HG02852 (cell line): ENCODE data around the gene CDK6.
A peak's percentile ranks its signal among the peaks of the same experiment; 100 is the strongest.
"Not testable (repeated sequence)": the region's sequence is repeated elsewhere in the genome, so short reads cannot be mapped to it uniquely, and the experiment has no call there.

Source experiments
- ATAC-seq: cut with Tn5 transposase; IDR thresholded peaks from one replicate; pipeline ENCODE4 v1.9.1; 2021; ENCODE audit warnings: mild to moderate bottlenecking, moderate library complexity; ENCODE audit not compliant: unreplicated experiment

The CDK6 gene

DNA sequence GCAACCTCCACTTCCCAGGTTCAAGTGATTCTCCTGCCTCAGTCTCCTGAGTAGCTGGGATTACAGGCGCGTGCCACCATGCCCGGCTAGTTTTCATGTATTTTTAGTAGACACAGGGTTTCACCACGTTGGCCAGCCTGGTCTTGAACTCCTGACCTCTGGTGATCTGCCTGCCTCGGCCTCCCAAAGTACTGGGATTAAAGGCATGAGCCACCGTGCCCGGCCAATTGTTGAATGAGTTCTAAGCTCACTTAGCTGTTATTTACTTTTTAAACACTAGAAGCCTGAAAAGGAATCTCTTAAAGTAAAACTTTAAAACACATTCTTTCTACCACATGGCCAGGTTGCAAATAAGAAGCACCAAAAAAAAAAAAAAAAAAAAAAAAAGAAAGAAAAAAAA is 231.9 kb downstream of the CDK6 start:
- not testable (repeated sequence) for ATAC-seq

DNA sequence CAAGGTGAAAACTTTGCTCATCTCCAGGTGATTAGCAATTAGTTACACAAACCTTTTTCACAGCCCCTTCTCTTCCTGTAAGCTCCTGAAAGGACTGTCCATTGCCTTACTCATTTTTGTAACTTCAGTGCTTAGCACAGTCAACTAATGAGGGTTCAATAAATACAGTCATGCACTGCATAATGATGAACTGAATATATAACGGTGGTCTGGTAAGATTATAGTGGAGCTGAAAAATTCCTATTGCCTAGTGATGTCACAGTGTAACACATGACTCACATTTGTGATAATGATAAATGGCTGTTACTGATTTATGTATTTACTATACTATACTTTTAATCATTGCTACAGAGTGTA is 233.3 kb downstream of the CDK6 start:
- ATAC-seq: no peak

DNA sequence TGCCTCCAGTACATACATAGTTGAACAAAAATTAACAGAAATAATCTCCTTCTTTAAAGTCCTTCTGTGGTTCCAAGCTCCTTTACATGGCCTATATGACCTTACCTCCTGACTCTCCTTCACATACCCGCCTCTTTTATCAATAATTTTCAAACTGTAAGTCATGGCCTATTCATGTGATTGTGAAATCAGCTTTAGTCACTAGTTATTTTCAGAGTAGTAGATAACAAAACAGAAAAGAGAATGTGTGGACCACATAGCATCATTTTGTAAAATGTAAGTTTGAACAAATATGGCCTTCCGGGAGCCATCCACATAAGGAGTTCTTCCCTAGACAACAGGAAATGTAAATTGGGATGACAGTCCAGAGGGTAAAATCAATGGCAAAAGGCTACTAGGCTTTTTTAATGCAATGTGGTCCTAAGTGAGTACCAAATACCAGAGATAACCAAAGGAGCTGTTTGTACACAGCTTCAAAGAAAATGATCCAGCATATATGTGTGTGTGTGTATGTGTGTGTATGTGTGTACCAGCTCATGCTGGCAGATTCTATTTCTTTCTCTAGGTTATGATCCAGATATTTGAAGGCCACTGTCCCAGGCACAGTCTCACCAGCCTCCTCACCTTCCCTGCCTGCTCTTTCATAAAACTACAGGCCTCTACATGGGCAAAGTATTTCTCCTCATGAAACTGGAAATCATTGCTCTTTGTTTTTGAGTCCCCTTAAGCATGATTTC is 233.9 kb downstream of the CDK6 start:
- ATAC-seq: no peak

DNA sequence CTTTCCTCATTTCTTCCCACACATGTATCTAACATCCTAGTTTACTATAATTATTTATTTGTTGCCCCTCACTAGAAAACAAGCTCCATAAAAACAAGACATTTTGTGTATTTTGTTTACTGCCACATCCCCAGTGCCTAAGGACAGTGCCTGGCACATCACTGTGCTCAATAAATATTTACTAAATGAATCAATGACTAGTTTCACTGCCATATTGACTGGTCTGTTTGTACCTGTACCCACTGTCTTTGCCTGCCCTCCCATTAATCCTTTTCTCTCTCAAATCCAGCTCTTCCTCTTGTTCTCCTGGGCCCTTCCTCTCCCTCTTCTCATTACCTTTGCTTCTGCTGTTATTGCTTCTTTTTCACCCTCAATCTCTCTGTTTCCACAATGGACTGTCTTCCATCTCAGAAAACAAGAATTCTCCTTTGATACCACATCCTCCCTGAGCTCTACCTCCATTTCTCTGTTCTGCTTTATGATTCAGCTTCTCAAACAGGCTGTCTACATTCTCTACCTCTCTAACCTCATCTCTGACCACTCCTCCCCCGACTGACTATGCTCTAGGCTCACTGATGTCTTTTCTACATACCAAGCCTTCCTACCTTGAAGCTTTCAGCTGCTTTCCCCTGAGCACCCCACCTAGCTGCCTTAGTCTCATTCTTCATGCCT is 237.9 kb downstream of the CDK6 start:
- ATAC-seq: peak; percentile 83

DNA sequence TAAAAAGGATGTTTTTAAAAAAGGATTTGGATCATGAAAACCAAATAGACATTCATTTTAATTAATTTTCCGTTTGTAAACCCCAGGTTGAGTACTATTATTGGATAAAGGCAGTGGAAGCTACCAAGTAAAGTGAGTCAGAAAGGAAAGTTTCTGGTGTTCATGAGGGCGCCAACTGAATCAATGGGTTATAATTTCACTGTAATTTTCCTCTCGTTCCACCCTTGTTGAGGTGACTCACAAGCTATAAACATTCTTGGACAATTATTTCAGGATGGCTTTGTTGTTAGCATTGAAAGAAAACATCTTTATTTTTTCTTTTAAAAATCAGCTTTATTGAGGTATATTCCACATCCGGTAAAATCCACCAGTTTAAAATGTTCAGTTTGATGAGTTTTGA is 241.1 kb downstream of the CDK6 start:
- ATAC-seq: no peak

DNA sequence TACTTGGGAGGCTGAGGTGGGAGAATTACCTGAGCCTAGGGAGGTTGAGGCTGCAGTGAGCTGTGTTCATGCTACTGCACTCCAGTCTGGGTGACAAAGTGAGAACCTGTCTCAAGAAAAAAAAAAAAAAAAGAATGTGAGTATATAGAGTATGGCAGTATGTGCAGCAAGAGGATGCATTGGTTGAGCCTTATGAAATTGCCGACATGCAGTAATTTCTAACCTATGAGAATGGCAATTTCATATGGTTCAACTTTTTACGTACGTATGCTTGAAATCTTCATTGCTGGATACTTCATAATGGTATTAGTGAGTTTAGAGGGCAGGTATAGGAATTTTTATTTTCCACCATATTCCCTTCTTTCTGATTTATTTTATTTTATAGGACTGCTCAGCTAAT is 241.6 kb downstream of the CDK6 start:
- ATAC-seq: no peak

DNA sequence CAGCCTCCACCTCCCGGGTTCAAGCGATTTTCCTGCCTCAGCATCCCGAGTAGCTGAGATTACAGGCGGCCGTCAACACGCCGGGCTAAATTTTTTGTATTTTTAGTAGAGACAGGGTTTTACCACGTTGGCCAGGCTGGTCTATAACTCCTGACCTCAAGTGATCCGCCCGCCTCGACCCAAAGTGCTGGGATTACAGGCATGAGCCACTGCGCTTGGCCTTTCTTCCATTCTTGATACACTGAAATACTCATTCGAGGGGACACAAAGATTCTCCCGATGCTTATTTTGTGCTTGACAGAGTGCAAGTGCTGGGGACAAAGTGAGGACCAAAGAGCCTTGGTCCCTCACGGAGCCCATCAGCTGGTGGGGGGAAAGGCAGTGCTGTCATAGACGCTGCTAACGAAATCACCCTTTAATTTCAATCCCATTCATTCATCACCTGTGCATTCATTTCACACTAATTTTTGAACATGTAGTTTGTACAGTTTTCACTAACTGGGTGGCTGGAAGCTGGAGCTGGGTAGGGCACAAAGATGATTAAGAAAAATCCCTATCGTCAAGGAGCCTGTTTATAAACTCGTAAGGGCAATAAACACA is 245.6 kb downstream of the CDK6 start:
- ATAC-seq: no peak

DNA sequence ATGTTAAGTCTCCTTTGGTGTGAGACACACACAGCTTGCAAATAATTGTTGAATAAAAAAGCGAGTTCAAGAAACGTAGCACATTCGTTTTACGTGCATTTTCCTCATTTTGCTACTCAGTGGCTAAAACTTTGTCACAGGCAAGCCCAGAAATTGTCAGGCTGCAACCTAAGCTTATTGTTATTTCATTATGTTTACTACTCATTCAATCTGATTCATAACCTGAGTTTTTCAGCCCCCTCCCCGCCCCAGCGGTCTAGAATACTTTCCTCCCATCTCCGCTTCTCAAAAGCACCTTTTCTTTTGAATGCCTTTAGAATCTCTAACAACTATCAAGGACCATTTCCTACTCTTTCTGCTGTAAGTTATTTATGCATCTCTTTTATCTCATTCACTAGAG is 247.3 kb downstream of the CDK6 start:
- no peak for ATAC-seq

DNA sequence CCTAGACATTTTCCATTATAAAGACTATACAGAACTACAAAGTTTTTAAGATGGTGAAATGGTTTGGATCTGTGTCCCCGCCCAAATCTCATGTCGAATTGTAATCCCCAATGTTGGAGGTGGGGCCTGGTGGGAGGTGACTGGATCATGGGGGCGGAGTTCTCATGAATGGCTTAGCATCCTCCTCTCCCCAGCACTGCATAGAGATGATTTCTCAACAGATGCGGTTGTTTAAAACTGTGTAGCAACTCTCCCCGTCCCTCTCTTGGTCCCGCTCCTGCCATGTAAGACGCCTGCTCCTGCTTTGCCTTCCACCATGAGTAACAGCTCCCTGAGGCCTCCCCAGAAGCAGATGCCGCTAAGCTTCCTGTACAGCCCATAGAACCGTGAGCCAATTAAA is 247.8 kb downstream of the CDK6 start:
- ATAC-seq: no peak

DNA sequence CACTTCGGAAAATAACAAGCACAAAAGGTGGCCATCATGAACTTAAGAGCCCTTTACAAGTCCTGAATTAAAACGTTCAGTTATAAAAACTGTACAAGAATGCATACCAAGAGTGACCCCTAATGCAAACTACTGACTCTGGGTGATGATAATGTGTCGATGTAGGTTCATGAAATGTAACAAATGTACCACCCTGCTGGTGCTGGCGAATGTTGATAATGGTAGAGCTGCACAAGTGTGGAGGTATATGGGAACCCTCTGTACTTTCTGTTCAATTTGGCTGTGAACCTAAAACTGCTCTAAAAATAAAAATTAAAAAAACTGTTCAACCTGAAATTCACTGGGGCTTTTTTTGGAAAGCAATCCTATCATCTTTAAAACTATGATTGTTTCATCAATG is 249.5 kb downstream of the CDK6 start:
- no peak for ATAC-seq

DNA sequence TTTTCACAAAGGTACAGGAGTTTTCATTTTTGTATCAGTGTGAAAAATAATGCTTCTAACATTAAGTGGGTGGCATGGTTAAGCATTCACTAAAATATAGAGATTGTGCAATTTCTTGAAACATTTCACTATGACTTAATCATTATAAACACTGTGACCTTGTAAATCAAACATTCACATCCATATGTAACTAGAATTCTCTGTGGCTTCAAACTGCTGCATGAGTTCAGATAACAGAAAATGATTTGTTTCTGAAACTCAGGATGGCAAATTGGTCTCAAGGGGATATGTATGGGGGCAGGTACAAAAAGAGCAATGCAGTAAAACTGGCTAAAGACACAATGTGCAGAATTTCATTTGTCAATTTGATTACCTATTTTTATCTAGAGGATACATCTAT is 250.0 kb downstream of the CDK6 start:
- no peak for ATAC-seq

DNA sequence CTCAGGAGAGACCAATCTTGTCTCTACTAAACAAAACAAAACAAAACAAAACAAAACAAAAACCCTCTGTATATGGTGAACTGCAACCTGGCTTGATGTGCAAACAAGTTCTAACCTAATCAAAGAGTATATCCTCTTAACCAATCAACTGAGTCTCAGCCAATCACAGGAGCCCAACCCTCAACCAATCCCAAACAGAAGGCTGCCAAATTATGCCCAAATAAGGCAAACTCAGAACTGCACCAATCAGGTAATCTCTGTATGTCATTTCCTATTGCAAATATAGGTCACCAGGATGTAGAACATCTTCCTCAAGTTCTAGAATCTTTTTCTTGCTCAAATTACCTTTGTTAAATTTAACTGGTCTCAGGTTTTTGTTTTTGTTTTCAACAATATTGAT is 251.4 kb downstream of the CDK6 start:
- no peak for ATAC-seq

DNA sequence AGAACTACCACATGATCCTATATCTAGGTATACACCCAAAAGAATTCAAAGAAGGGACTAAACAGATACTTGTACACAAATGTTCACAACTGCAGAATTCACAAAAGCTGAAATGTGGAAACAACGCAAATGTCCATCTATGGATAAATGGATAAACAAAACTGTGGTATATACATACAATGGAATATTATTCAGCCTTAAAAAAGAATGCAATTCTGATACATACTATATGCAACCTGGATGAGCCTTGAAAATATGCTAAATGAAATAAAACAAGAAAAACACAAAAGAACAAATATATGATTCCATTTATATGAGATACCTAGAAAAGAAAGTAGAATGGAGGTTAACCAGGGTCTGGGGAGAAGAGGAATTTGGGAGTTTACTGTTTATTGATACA is 253.4 kb downstream of the CDK6 start:
- ATAC-seq: no peak

DNA sequence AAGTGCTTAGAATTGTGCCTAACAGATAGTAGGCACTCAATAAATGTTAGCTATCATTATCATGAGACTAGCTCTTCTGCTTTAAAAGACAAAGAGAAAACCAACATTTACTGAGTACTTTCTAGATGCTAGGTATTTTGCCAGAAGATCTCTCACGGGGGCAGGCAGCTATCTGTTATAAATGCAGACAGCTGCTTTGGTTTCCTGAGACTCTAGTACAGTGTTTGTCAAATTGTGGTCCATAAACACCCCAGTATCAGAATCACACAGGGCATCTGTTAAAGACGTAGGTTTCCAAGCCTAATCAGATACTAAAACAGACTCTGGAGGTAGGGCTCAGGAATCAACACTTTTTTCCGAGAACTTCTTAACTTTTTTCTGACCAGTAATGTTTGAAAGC is 260.1 kb downstream of the CDK6 start:
- no peak for ATAC-seq

DNA sequence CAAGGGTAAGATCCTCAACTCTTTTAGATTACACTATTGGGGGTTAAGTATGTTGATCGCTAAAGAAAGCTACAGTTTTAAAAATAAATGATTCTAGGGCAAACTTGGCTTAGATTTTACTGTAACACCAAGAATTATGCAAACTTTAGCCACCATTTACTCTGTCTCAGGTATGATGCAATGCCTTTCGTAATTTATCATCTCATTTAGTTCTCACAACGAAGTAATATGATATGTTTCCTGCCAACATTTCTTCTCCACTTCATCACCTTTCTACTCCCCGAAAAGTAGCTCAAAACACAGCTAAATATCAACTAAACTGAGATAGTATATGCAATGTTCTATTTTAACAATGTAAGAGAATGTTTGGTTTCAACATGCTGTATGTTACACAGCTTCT is 267.2 kb downstream of the CDK6 start:
- ATAC-seq: no peak

DNA sequence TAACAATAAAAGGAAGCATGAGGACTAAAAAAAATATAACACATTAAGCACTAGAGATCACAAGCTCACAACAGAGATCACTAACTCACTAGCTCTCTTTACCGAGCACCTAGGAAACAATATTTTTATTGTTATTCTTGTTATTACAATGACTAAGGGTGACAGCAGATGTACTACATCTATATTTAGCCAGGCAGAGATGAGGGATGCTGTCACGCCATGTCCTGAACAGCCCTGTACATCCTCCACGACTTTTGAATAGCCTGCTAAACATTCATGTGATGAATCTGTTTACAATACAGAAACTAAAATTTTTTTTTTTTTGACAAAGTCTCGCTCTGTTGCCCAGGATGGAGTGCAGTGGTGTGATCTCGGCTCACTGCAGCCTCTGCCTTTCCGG is 268.9 kb downstream of the CDK6 start:
- ATAC-seq: no peak

DNA sequence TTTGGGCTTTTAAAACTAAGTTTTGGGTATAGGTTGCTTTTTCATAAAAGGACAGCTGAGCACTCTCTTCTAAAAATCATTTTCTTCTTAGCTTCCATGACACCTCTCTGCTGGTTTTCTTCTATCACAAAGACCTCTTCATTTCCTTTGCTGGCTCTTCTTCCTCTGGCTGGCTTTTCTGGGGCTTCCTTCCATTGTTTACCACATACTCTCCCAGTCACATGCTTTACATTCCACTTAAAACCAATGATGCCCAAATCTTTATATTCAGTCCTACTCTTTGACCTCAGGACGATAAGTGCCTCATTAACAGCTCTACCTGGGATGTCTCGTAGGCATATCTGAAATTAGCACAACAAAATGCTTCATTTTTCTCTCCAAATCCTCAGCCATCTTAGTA is 273.0 kb downstream of the CDK6 start:
- no peak for ATAC-seq

DNA sequence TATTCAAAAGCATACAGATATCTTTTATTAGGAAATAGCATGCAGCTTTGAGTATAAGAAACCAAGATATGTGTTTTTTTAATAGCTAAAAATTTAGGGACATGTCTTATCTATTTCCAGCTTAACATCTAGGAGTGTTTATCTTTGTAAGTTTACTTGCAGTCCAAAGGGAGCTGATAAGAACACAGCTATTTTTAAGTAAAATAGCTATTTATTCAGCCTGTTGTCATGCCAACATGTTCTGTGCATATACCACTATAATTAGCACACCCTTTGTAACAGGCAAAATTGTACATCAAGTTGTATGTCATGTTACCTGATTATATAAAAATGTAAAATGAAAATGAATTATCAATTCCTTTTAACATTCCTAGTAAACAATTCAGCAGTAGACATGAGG is 275.8 kb downstream of the CDK6 start:
- ATAC-seq: no peak

DNA sequence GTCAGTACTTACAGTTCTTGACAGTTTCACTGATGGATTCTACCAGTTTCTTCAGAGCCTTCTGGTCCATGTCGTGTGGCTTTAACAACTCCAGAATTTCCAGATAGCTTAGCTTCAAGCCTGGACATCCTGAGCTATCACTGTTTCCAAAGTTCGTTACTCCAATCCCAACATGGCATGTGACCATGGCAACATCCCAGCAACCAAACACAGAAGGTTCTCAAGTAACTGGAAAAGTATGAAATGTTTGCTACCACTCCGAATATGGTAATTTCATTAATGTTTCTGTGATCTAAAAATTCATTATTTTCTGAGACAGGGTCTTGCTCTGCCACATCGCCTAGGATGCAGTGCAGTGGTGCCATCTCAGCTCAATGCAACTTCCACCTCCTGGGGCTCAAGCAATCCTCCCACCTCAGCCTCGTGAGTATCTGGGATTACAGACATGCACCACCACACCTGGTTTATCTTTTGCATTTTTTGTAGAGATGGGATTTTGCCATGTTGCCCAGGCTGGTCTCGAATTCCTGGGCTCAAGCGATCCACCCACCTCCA is 278.5 kb downstream of the CDK6 start:
- no peak for ATAC-seq

DNA sequence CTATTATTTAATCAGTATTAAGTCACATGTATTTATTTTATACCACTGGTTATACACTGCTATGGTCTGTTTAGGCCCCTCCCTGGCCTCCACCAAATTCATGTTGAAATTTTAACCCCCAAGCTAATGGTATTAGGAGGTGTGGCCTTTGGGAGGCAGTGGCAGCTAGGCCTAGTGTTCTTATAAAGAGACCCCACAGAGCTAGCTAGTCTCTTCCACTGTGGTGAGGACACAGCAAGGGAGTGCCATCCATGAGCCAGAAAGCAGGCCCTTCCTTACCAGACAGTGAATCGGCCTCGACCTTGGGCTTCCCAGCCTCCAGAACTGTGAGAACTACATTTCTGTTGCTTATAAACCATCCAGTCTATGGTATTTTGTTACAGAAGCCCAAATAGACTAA is 279.1 kb downstream of the CDK6 start:
- no peak for ATAC-seq
